Left lung (tissue), 10 donors: ENCODE measurements around the gene PROX2. TPM values are rescaled to one million over a fixed set of nuclear protein-coding genes. Genes with fewer than 3 reads are reported as not detected.

Experiments used
- ATAC-seq: fragments of 200-7000 bp; cut with Tn5 transposase; one replicate; pipeline ENCODE4 v1.9.1; 2020; ENCODE audit warnings: moderate library complexity
- DNase-seq, 4 donors: peaks; one replicate each; pipeline ENCODE4 v3.0.0-alpha.2; 2013 to 2020
- H3K27ac ChIP-seq, 2 donors: fragments of 200-600 bp; sonication (generic) in 1 of 2; one replicate each; pipeline versions ENCODE4 v1.5.0 to v1.8.0; 2020 to 2021
- H3K27me3 ChIP-seq, 2 donors: fragments of 200-600 bp; sonication (generic) in 1 of 2; one replicate each; pipeline versions ENCODE4 v1.5.0 to v1.8.0; 2020 to 2021
- H3K36me3 ChIP-seq, 2 donors: fragments of 200-600 bp; sonication (generic) in 1 of 2; one replicate each; pipeline versions ENCODE4 v1.5.0 to v1.8.0; 2020 to 2021
- H3K4me1 ChIP-seq, 2 donors: fragments of 200-600 bp; one replicate each; pipeline ENCODE4 v1.8.0; 2021
- H3K4me3 ChIP-seq, 2 donors: fragments of 200-600 bp; sonication (generic) in 1 of 2; one replicate each; pipeline versions ENCODE4 v1.5.0 to v1.8.0; 2020 to 2021; ENCODE audit warnings: mild to moderate bottlenecking in 1 of 2
- H3K9me3 ChIP-seq, 2 donors: fragments of 200-600 bp; sonication (generic) in 1 of 2; one replicate each; pipeline versions ENCODE4 v1.5.0 to v1.8.0; 2020 to 2021
- CTCF ChIP-seq, 2 donors: fragments of 200-600 bp; sonication (generic) in 1 of 2; IDR thresholded peaks; one replicate each; pipeline versions ENCODE4 v1.5.0 to v1.8.0; 2021; ENCODE audit warnings: antibody characterized with exemption in 2 of 2
- intact Hi-C, 2 donors: fragments of 100-400 bp; cut with DNase I; formaldehyde crosslinking; loops; one replicate each; pipeline versions ENCODE4 v1.11.2 to v1.14.2; 2022
- polyA plus RNA-seq, 6 donors: library from polyadenylated mRNA; unstranded; fragments of 120-200 nt; gene quantifications; one replicate each; pipeline ENCODE4 v1.2.1, GENCODE V29; 2013; ENCODE audit not compliant: insufficient read length in 6 of 6
- total RNA-seq, 2 donors: library from RNA; stranded (reverse); fragmentation: NEBNext Ultra II Directional; extraction: Animal tissue kit (Norgen Biotek cat#: 25700); gene quantifications; one replicate each; pipeline ENCODE4 v1.2.1, GENCODE V29; 2021
- donor health status: DM: no; HTN: yes; CAD: no.
- donor health status: DM: no; HTN: no; CAD: no.

Gene PROX2
- total and polyA plus RNA-seq, 8 donors = 0.08 to 3.8 (median 3.1) TPM; not detected in 1

DNA sequence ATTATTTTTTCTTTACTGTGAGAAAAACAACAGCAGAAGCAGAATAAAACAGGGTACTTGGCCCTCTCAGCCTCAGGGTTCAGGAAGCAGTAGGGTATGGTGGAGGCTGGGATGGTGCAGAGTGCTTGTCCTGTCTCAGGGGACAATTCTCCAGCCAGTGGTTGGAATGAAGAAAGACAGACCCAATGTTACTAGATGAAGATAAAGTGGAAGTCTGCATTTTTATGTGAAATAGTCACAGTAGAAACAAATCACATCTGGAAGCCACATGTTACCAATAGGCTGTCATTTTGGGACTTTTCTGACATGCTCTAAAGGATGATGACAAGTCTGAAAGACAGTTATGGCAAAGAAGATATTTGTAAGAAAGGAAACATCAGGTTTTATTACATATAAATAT lies 32.3 kb downstream of the PROX2 start:
- TF ChIP-seq CTCF (IDR thresholded peaks at IDR 0.05) = no peak
- Histone ChIP-seq H3K4me1 (peaks cover 3 to 10% of the 10 kb centered on the region in 2 donors), H3K4me3 (no peak overlapping the region), H3K9me3 (no peaks in the 10 kb centered on the region), H3K36me3 (peaks cover 0 to 10% of the 10 kb centered on the region in 2 donors), H3K27ac (no peak overlapping the region), H3K27me3 (no peaks in the 10 kb centered on the region)
- ATAC-seq (no peak), DNase-seq (no peak)
- intact Hi-C loops = no loop called here

DNA sequence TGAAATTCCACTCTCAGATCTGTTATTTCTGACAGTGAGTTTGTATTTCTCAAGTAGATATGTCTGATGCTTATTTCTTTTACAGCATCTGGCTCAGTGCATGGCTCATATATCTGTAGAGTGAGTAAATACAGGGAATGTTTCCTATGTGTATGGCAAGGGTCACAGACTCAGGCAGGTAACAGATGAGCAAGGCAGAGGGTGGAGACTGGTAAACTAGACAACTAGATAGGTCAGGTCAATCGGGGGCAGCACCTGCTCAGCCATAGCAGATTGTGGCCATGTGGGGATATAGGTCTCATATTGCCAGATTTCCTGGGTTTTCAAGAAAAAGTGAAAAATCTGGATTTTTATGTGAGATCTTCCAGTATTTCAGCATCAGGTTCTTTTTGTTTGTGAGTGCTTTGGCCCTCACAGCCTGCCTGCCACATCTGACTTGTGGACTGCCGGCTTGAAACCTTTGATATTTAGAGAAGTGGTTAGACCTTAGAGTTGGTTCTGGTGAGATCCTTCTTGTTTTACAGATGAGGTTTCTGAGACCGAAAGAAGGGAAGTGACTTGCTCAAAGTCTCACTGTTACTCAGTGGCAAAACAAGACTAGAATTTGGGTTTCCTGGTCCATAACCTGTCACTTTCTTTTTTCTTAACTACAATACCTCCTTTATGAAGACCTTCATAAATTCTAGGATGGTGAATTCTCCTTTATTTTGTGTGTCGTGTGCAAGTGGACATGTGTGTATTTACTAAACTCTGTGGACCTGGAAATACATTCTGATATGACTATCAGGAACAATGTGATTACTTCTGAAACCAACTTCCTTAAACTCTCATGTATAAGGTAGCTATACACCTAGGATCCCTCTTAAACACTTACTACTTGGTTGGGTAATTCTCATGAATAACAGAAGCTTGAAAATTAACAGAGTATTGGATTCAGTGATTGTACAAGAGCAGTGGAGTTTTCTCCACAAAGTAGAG lies 34.4 kb downstream of the PROX2 start:
- Histone ChIP-seq H3K27ac (peak overlapping the region in 1 of 2 donors; percentile 39), H3K36me3 (peaks cover 0 to 13% of the 10 kb centered on the region in 2 donors), H3K4me1 (peaks cover 3 to 14% of the 10 kb centered on the region in 2 donors), H3K4me3 (no peak overlapping the region), H3K9me3 (no peaks in the 10 kb centered on the region), H3K27me3 (no peaks in the 10 kb centered on the region)
- DNase-seq (no peak), ATAC-seq (peak; percentile 33)
- no peak for TF ChIP-seq CTCF (IDR thresholded peaks at IDR 0.05)
- intact Hi-C loops = no loop called here

- TF ChIP-seq CTCF (IDR thresholded peaks at IDR 0.05) = no peak
- no peak for ATAC-seq
- H3K27me3 ChIP-seq = no peaks in the 10 kb centered on the region
Measured at GRCh38 chr14:74840603-74841030, 35.3 kb downstream of the PROX2 start.

GRCh38 chr14:74838166-74838565 lies 37.8 kb downstream of the PROX2 start:
- Histone ChIP-seq H3K36me3 (peaks cover 0 to 27% of the 10 kb centered on the region in 2 donors), H3K4me1 (peaks cover 3 to 14% of the 10 kb centered on the region in 2 donors), H3K27me3 (no peaks in the 10 kb centered on the region), H3K9me3 (no peaks in the 10 kb centered on the region), H3K27ac (peak overlapping the region; percentile 37 to 57), H3K4me3 (no peak overlapping the region)
- intact Hi-C loops = no loop called here
- DNase-seq (no peak), ATAC-seq (no peak)
- no peak for TF ChIP-seq CTCF (IDR thresholded peaks at IDR 0.05)

More at GRCh38 chr14:74840603-74841030, 35.3 kb downstream of the PROX2 start:
- no peak overlapping the region for H3K4me3 ChIP-seq
- peaks cover 0 to 18% of the 10 kb centered on the region in 2 donors for H3K36me3 ChIP-seq
- no peak for DNase-seq
- H3K27ac ChIP-seq = no peak overlapping the region
- intact Hi-C loops = no loop called here
- no peaks in the 10 kb centered on the region for H3K9me3 ChIP-seq
- H3K4me1 ChIP-seq = peaks cover 3 to 14% of the 10 kb centered on the region in 2 donors

DNA sequence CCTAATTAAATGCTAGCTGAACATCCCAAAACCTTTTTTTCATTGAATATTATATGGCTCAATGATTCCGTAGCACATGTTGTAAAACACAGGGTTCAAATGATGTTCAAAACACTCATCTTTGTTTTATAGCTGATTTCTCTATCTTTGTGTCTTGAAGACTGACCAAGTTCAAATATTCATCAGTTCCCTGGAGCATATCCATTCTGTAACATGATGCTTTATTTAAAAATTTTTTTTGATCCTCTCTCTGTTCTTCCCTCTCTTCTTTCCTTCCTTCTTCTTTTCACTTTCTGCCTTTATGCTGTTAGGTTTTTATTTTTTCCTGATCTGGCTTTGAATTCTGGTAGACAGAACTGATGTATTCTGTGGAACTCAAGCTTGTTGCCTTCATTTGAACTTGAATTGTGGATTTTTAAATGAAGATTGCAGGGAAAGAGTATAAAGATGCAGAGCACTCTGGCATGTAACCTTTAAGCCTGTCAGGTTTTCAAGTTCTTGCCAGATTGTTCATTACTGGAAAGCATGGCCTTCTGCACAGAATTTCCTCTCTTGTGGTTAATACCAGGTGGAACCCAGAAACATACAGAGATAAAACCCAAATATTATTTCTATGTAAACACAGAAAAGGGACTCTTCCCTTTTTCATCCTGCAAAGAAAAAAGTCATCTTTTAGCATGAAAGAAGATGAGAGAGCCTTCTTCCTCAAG lies 39.5 kb downstream of the PROX2 start:
- ATAC-seq (no peak), DNase-seq (no peak)
- Histone ChIP-seq H3K36me3 (peaks cover 0 to 32% of the 10 kb centered on the region in 2 donors), H3K4me3 (no peak overlapping the region), H3K4me1 (peaks cover 3 to 7% of the 10 kb centered on the region in 2 donors), H3K27ac (peak overlapping the region in 1 of 2 donors; percentile 60), H3K9me3 (no peaks in the 10 kb centered on the region), H3K27me3 (no peaks in the 10 kb centered on the region)
- intact Hi-C loops = no loop called here
- TF ChIP-seq CTCF (IDR thresholded peaks at IDR 0.05) = no peak
